ENCODE results near the gene ZNF14. TPM values are rescaled to one million over a fixed set of nuclear protein-coding genes. Genes with fewer than 3 reads are reported as not detected.

Gene ZNF14
- total RNA-seq, 1 experiment from 2014 or later, result 5.8 TPM

- Histone ChIP-seq H3K36me3 (ENCODE audit: insufficient read depth, low read length, poor library complexity, severe bottlenecking) (peaks cover 45% of the 10 kb centered on the region), H3K4me3 (ENCODE audit: low read depth, low read length, poor library complexity, severe bottlenecking) (no peak overlapping the region), H3K27me3 (replicated peaks; ENCODE audit: insufficient read depth, low read depth, low read length, poor library complexity) (no peaks in the 10 kb centered on the region), H3K4me1 (ENCODE audit: insufficient read depth, low read length, poor library complexity, severe bottlenecking) (no peaks in the 10 kb centered on the region), H3K9me3 (ENCODE audit: low read depth, low read length, poor library complexity, severe bottlenecking) (peaks cover 91% of the 10 kb centered on the region), H3K27ac (ENCODE audit: low read depth, low read length, poor library complexity, severe bottlenecking) (no peak overlapping the region)
- CTCF ChIA-PET, result no interaction called here
- no peak for TF ChIP-seq EZH2 (IDR thresholded peaks at IDR 0.05; ENCODE audit: borderline replicate concordance, low read depth, low read length, poor library complexity, severe bottlenecking)
- TF ChIP-seq CTCF (conservative IDR thresholded peaks at IDR 0.05; ENCODE audit: low read depth, low read length), result no peak
- intact Hi-C loops (cut with micrococcal nuclease; ENCODE audit: unreplicated experiment), result no loop called here
- BruUV-seq (replicated peaks), result no TSS peak
- no peak for DNase-seq (ENCODE audit: low spot score)
- POLR2A ChIA-PET (ENCODE audit: low non-redundant PET), result no interaction called here
These were observed 20.7 kb downstream of the ZNF14 start for GRCh38 chr19:19711934-19712828.

- ChIA-PET CTCF (no interaction called here), POLR2A (ENCODE audit: low non-redundant PET) (no interaction called here)
- H3K9me3 ChIP-seq (ENCODE audit: low read depth, low read length, poor library complexity, severe bottlenecking), result peaks cover 87% of the 10 kb centered on the region
These were observed 21.5 kb downstream of the ZNF14 start for GRCh38 chr19:19711306-19711933.

GRCh38 chr19:19710506-19710905 is 22.4 kb downstream of the ZNF14 start:
- DNase-seq (ENCODE audit: low spot score), result no peak
- ChIA-PET CTCF (no interaction called here), POLR2A (ENCODE audit: low non-redundant PET) (no interaction called here)
- Histone ChIP-seq H3K27me3 (replicated peaks; ENCODE audit: insufficient read depth, low read depth, low read length, poor library complexity) (no peaks in the 10 kb centered on the region), H3K36me3 (ENCODE audit: insufficient read depth, low read length, poor library complexity, severe bottlenecking) (peaks cover 45% of the 10 kb centered on the region), H3K27ac (ENCODE audit: low read depth, low read length, poor library complexity, severe bottlenecking) (no peak overlapping the region), H3K4me3 (ENCODE audit: low read depth, low read length, poor library complexity, severe bottlenecking) (no peak overlapping the region), H3K9me3 (ENCODE audit: low read depth, low read length, poor library complexity, severe bottlenecking) (peaks cover 84% of the 10 kb centered on the region), H3K4me1 (ENCODE audit: insufficient read depth, low read length, poor library complexity, severe bottlenecking) (no peaks in the 10 kb centered on the region)
- no TSS peak for BruUV-seq (replicated peaks)
- no peak for TF ChIP-seq CTCF (conservative IDR thresholded peaks at IDR 0.05; ENCODE audit: low read depth, low read length)
- no peak for TF ChIP-seq EZH2 (IDR thresholded peaks at IDR 0.05; ENCODE audit: borderline replicate concordance, low read depth, low read length, poor library complexity, severe bottlenecking)
- intact Hi-C loops (cut with micrococcal nuclease; ENCODE audit: unreplicated experiment), result no loop called here

More at GRCh38 chr19:19711306-19711933, 21.5 kb downstream of the ZNF14 start:
- no peak overlapping the region for H3K4me3 ChIP-seq (ENCODE audit: low read depth, low read length, poor library complexity, severe bottlenecking)
- no peak overlapping the region for H3K27ac ChIP-seq (ENCODE audit: low read depth, low read length, poor library complexity, severe bottlenecking)
- no peaks in the 10 kb centered on the region for H3K27me3 ChIP-seq (replicated peaks; ENCODE audit: insufficient read depth, low read depth, low read length, poor library complexity)
- no peaks in the 10 kb centered on the region for H3K4me1 ChIP-seq (ENCODE audit: insufficient read depth, low read length, poor library complexity, severe bottlenecking)
- no peak for TF ChIP-seq EZH2 (IDR thresholded peaks at IDR 0.05; ENCODE audit: borderline replicate concordance, low read depth, low read length, poor library complexity, severe bottlenecking)
- no peak for TF ChIP-seq CTCF (conservative IDR thresholded peaks at IDR 0.05; ENCODE audit: low read depth, low read length)
- intact Hi-C loops (cut with micrococcal nuclease; ENCODE audit: unreplicated experiment), result no loop called here
- H3K36me3 ChIP-seq (ENCODE audit: insufficient read depth, low read length, poor library complexity, severe bottlenecking), result peaks cover 45% of the 10 kb centered on the region
- TSS peak; percentile 12 for BruUV-seq (replicated peaks)
- no peak for DNase-seq (ENCODE audit: low spot score)
